GM19351 (cell line): ENCODE data around the gene SUPT3H.

Experiments
- ATAC-seq: cut with Tn5 transposase; IDR thresholded peaks from one replicate; pipeline ENCODE4 v1.9.1; 2021; ENCODE audit warnings: mild to moderate bottlenecking, moderate library complexity; ENCODE audit not compliant: unreplicated experiment

The SUPT3H gene

GRCh38 chr6:44855562-44856411 lies 521.9 kb downstream of the SUPT3H start:
- no peak for ATAC-seq

GRCh38 chr6:44854712-44855443 lies 522.9 kb downstream of the SUPT3H start:
- no peak for ATAC-seq

GRCh38 chr6:44851176-44851575 lies 526.6 kb downstream of the SUPT3H start:
- no peak for ATAC-seq

- ATAC-seq = no peak
Measured at GRCh38 chr6:44850312-44850711, 527.4 kb downstream of the SUPT3H start.

DNA sequence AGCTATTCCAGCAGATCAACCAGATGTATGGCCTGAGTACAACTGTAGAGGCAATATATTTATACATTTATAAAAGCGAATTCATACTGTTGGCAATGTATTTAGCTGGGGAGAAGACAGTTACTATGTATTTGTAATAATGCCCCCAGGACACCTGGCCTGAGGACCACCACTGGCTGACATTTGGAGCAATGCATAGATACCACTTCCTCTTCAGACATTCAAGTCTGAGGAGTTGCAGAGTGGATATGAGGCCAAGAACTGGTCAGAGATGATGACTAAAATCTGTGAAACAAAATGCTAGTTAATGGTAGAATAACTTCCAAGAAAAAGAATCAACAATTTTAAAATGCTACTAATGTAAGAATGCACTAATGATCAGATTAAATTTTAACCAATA lies 527.9 kb downstream of the SUPT3H start:
- no peak for ATAC-seq

DNA sequence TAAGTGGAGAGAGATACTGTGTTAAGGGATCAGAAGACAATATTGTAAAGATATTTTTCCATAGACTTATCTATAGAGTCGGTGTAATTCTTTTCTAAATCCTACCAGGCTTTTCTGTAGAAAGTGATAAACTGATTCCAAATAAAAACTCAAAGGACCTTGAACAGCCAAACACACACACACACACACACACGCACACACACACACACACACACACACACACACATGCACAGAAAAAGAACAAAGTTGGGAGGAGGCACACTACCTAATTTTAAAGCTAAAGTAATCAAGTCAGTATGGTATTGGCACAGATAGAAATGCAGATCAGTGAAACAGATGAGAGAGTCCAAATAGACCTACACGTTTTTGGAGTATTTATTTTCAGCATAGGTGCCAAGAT lies 534.0 kb downstream of the SUPT3H start:
- no peak for ATAC-seq

DNA sequence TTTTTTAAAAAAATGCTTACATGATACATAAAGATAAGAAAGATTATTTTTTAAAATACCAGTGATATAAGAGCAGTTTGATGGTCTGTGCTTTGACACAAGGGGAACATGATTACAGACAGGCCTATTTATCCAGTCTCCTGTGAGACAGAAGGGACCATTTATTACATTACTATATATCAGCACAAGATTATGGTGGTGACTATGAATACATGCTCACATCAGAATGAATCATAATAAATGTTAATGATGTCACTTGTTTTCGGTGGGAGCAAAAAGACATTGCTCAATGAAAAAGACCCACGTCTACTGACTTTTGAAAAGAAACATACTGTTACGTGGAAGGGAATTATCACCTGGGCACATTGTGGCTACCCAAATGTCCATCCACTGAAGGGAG lies 535.1 kb downstream of the SUPT3H start:
- ATAC-seq = no peak

DNA sequence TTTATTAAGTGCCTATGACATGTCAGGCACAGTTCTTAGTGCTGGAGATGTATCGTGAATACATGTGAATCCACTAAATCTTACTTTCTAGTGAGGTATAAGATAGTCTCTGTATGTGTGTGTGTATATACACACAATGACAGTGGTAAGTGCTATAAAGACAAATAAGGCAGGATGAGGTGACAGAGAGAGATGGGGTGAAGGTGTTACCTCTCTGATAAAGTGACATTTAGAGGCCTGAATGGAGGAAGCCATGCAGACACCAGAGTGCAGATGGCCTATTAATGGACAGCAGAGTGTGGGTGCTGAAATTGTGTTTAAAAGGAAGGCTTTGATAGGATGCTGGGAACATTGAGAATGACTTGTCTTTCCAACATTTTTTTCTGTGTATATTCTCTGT lies 535.9 kb downstream of the SUPT3H start:
- no peak for ATAC-seq

DNA sequence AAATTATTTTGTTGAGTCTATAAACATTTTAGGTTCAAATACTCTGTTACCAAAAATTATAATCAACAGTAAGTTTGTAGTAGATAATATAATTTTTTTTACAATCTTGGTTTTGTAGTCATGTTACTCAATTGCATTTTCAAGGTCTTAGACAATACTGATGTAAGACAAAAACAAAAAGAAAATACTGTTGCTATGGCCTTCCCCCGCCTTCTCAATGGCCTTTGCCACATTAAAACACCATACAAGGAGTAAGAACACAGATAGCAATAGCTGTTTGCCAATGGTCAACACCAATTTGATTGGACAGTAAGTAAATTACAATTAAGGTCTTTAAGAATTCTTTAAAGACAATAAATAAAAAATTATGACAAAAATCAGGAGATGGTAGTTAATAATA lies 540.0 kb downstream of the SUPT3H start:
- no peak for ATAC-seq

DNA sequence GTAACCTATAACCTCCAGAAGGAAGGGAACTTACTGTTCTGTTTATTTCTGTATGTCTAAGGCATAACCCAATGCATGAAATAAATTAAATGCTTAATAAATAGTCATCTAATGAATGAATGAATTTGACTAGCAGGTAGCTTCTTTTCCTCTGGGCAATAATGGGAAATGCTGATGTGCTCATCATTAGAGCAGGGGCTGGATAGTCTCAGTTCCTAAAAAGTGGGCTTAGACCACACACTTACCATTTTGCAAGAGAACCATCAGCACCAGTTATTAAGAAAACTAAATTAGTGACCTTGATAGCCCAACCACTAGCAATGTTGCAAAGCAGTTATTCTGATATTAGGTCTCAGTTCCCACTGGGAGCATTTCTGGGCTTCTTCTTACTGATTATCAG lies 540.5 kb downstream of the SUPT3H start:
- ATAC-seq = no peak

DNA sequence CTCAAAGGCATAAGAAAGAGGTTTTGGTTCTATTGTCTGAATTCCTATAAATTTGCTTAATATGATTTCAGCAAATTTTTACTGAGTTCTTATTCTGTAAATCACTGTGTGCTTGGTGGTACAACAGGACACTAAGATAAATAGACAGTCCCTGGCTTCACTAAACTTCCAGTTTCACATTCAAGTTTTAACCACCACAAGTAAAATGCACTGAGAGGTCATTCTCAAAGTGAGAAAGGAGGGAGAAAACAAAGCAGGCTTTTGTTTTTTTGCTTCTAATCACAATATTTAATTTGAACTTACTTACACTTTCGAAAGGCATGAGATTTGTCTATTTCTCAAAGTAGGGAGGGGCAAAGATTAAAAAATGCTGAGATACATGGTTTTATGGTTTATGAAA lies 544.5 kb downstream of the SUPT3H start:
- ATAC-seq = peak; percentile 74

- ATAC-seq = no peak
Measured at GRCh38 chr6:44831002-44831610, 546.6 kb downstream of the SUPT3H start.

DNA sequence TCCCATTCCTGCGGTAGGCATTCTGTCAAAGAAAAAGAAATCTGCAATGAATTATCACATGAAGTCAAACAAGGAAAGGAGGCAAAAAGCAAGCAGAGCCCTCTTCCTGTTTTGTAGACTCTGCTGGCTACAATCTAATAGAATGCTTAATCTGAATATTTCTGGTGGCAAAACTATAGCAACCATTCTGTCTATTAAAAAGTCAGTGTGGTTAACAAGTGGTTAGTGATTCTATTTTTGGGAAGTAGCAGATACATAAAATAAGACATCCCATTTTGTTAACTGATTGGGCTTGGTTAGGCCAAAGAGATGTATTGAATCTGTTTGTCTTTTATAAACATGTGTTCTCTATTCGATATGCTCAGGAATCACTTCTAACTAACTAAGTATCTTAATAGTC lies 547.9 kb downstream of the SUPT3H start:
- ATAC-seq = peak; percentile 70

GRCh38 chr6:44828780-44829179 lies 549.0 kb downstream of the SUPT3H start:
- ATAC-seq = no peak

- no peak for ATAC-seq
Measured at GRCh38 chr6:44826025-44826676, 551.6 kb downstream of the SUPT3H start.

DNA sequence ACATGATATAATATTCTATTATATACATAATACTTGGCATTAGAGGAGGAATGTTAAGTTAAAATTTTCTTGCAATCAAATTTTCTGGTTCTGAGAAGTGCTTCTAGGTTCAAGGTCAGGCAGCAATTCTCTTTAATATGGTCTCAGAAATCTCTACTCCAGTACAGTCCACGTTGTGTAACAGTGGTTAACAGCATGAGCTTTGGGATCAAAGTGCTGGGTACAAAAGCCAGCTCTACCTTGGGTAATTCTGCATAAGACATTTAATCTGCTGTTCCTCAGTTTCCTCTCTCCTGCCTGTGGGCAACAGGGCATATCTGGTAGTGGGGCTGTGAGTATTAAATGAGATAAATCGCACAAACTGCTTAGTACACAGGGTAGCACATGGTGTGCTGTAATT lies 552.5 kb downstream of the SUPT3H start:
- ATAC-seq = no peak

DNA sequence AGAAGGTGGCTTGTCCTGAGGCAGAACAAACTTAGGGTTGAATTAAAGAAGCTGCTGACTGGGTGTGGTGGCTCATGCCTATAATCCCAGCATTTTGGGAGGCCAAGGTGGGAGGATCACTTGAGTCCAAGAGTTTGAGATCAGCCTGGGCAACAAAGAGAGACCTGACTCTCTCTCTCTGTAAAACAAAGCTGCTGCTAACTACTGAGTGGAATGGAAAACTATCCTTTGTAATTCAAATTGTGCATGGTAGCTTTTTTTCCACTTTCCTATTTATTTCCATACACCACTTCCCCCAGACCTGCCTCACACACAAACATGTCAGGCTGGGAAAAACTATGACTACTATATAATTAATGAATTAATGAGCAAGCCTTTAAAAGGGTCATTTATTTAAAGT lies 553.2 kb downstream of the SUPT3H start:
- no peak for ATAC-seq

DNA sequence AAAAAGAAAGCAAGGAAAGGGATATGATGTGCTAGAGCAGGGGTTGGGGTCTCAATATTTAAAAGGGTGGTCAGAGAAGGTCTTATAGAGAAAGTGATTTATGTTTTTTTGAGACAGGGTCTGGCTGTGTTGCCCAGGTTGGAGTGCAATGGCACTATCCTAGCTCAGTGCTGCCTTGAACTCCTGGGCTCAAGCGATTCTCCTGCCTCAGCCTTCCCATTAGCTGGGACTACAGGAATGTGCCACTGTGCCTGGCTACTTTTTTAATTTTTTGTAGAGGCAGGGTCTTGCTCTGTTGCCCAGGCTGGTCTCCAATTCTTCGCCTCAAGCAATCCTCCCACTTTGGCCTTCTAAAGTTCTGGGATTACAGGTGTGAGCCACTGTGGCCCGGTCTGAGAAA lies 557.0 kb downstream of the SUPT3H start:
- no peak for ATAC-seq

- no peak for ATAC-seq
Measured at GRCh38 chr6:44820321-44820720, 557.4 kb downstream of the SUPT3H start.

DNA sequence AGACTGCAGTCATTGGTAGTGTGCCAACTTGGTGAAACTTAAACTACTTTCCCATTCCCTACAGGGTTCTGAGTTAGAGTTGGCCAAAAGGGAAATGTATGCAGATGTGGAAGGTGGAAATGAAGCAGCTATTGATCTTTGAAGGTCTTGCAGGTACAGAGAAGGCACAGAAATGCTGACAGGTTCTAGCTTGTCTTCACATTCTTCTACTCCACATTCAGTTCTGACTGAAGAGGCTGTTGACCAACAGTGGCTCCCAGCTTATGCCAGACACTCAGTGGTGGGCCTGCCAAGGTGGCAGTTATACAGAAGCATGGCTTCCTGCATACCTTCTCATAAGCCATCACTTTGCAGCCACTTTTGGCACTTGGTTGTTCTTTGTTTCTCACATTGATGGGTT lies 566.3 kb downstream of the SUPT3H start:
- no peak for ATAC-seq

GRCh38 chr6:44809258-44809657 lies 568.5 kb downstream of the SUPT3H start:
- ATAC-seq = no peak
